Measurements from ENCODE around the gene MAML3.

MAML3 gene

GRCh38 chr4:140158365-140159030 lies 4.5 kb upstream of the MAML3 start:
- H3K4me3 ChIP-seq (ENCODE audit: low read depth, low read length), result no peak overlapping the region
- no peak for DNase-seq (ENCODE audit: low read depth)
- TF ChIP-seq CTCF (IDR thresholded peaks at IDR 0.05; ENCODE audit: low read depth, low read length, missing control alignments), result no peak

GRCh38 chr4:140157341-140157740 lies 3.4 kb upstream of the MAML3 start:
- no peak for DNase-seq (ENCODE audit: low read depth)
- no peak for TF ChIP-seq CTCF (IDR thresholded peaks at IDR 0.05; ENCODE audit: low read depth, low read length, missing control alignments)

GRCh38 chr4:140156529-140157171 lies 2.7 kb upstream of the MAML3 start:
- TF ChIP-seq CTCF (IDR thresholded peaks at IDR 0.05; ENCODE audit: low read depth, low read length, missing control alignments), result no peak
- DNase-seq (ENCODE audit: low read depth), result peak; percentile 19
- no peak overlapping the region for H3K4me3 ChIP-seq (ENCODE audit: low read depth, low read length)

More at GRCh38 chr4:140157341-140157740, 3.4 kb upstream of the MAML3 start:
- no peak overlapping the region for H3K4me3 ChIP-seq (ENCODE audit: low read depth, low read length)

- no peak for TF ChIP-seq CTCF (IDR thresholded peaks at IDR 0.05; ENCODE audit: low read depth, low read length, missing control alignments)
- DNase-seq (ENCODE audit: low read depth), result no peak
- H3K4me3 ChIP-seq (ENCODE audit: low read depth, low read length), result peak overlapping the region; percentile 30; the same call in 1 of the 2 replicates
These were observed 548 bp upstream of the MAML3 start for GRCh38 chr4:140154572-140154891.

- DNase-seq (ENCODE audit: low read depth), result no peak
- no peak for TF ChIP-seq CTCF (IDR thresholded peaks at IDR 0.05; ENCODE audit: low read depth, low read length, missing control alignments)
- peak overlapping the region; percentile 30; the same call in 1 of the 2 replicates for H3K4me3 ChIP-seq (ENCODE audit: low read depth, low read length)
These were observed 616 bp downstream of the MAML3 start for GRCh38 chr4:140153419-140153717.

- no peak overlapping the region; the same call in 1 of the 2 replicates for H3K4me3 ChIP-seq (ENCODE audit: low read depth, low read length)
- no peak for TF ChIP-seq CTCF (IDR thresholded peaks at IDR 0.05; ENCODE audit: low read depth, low read length, missing control alignments)
- no peak for DNase-seq (ENCODE audit: low read depth)
These were observed 1.1 kb downstream of the MAML3 start for GRCh38 chr4:140152751-140153418.
